Forelimb muscle (tissue), 1 donor: ENCODE data around the gene TFIP11. TPM values are rescaled to one million over a fixed set of nuclear protein-coding genes. Genes with fewer than 3 reads are reported as not detected.
A peak's percentile ranks its signal among the peaks of the same experiment; 100 is the strongest.

Experiments
- DNase-seq: peaks from one replicate; pipeline ENCODE4 v3.0.0-alpha.2; 2013; ENCODE audit warnings: low read depth
- polyA plus RNA-seq: library from polyadenylated mRNA; unstranded; fragments of 120-200 nt; gene quantifications from one replicate; pipeline ENCODE4 v1.2.1, GENCODE V29; 2013; ENCODE audit not compliant: insufficient read length

Gene TFIP11
- polyA plus RNA-seq: 20.4 TPM

DNA sequence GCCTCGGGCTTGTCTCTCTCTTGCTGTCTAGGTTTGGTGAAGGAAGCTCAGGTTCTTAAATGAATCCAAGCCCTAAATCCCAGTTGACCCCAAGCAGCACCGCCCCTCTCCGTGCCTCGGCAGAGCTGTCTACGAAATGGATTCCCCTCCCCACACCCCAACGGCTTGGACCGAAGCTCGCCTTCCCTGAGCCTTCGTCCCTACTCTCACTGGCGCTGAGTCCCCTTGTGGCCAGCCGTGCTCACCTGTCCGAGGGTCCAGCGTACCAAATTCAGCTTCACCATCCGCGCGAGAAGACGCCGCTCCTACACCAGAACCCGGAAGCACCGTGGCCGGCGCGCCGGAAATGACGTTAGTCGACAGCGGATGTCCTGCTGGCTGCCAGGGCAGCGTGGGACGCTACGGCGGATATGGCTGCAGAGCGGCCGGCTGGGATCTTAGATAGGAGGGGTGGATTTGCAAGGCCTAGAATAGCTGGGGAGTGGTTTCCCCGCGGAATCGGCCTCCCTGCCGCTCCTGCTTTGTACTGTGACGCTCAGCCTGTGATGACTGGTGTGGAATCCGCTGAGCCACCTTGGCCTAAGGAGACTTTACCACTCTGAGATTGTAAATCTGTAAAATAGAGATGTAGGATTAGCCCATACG lies at the start of gene TFIP11:
TSS of gene TFIP11 (minus strand) at position 325 of the 645 bp plus-strand sequence. CDS start 2,201 bp downstream, outside the sequence.
- peak; percentile 81 for DNase-seq

DNA sequence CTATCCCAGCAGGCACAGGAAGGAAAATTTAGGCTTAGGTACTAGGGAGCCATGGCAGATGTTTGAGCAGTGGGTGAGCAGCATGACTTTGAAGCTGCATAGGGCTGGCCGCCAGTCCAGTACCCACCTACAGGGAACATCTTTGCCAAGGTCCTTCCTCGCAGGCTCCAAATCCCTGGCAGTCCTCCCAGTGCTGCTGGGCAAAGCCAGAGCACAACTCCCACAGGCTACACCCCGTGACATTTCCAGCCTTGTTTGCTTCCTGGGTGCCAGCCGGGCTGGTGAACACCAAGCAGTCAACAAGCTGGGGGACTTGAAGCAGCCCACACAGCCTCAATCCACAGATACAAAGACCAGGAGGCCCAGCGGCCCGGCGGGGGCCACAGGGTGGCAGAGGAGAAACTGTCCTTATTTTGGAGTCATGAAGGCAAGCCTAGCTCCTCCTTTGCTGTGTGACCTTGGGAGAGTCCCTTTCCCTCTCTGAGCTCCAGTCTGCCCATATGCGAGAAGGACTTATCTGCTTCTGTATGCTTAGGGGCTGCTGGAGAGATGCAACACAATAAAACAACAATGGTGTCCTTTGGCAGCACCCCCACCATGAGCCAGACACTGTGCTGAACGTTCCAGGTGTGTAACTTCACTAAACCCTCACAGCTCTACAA lies 49.6 kb upstream of the TFIP11 start:
- DNase-seq: no peak

DNA sequence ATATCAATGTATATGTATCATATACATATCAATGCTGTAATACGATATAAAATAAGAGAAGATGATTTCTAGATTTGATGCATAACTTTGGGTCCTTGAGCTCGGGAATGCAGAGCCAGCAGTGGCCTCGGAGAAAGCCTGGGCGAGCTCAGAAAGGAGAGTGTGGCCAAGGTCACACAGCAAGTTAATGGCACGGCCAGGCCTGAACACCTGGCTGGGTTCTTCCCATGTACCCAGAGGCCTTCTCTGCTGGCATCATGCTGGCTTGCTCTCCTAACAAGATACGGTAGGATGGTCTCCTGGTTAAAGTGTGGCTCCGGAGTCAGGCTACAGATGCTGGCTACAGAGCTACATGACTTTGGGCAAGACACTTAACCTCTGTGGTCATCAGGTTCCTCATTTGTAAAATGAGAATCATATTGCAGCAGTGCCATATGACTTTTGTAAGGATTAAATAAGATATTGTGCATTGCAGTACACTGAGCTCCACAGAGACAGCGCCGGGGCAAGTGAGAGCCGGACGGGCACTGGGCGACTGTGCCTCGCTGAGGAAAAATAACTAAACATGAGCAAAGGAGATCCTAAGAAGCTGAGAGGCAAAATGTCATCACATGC lies 47.8 kb upstream of the TFIP11 start:
- DNase-seq: no peak

DNA sequence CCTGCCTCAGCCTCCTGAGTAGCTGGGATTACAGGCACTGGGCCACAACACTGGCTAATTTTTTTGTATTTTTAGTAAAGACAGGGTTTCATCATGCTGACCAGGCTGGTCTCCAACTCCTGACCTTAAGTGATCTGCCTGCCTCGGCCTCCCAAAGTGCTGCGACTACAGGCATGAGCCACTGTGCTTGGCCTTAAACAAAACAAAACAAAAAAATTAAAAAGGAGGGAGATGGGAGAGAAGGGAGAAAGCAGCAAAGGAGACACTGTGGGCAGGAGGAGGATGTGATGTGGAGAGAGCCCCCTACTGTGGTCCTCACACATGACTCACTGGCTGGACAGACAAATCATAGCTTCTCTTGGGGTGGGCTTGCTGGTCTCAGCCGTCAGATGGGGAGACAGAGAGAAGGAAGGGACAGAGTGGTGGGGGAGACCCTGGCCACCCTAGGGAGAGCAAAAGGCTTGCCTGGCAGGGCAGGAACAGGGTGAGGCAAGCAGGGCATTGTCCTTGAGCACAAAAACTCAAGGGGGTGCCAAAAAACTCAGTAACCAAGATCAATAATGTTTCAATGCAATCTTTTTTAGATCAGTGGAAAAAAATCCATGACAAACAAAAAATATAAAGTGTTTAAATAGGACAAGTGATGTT lies 46.1 kb upstream of the TFIP11 start:
- DNase-seq: no peak

DNA sequence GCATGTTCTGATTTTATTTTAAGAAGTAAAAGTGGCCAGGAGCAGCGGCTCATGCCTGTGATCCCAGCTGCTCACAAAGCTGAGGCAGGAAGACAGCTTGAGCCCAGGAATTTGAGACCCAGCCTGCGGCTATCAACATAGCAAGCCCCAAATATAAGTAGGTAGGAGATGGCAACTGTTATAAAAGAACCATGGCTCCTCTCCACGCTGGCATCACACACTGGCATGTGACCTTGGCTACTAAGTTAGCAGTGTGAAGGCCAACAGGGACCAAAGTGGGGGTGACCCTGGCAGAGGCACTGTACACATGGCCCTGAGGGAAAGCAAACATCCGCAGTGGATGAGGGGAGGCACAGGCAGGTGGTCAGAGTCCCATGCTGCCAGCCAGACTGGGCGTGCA lies 44.6 kb upstream of the TFIP11 start:
- DNase-seq: no peak

DNA sequence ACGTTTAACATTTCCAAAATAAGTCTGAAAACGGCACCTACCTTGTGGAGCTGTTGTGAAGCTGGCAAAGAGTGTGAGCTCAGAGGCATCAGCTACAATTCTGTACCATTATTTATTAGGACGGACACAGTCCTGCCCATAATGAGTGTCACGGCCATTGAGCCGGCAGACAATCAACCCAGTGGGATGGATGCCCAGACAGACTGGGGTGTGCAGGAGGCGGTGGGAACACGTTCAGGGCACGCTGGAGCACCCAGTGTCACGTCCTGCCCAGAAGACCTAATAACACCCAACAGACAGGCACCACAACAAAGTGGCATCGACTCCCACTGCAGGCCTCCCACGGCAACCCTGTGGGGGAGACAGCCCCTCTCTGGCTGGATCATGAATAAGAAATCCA lies 43.2 kb upstream of the TFIP11 start:
- no peak for DNase-seq

DNA sequence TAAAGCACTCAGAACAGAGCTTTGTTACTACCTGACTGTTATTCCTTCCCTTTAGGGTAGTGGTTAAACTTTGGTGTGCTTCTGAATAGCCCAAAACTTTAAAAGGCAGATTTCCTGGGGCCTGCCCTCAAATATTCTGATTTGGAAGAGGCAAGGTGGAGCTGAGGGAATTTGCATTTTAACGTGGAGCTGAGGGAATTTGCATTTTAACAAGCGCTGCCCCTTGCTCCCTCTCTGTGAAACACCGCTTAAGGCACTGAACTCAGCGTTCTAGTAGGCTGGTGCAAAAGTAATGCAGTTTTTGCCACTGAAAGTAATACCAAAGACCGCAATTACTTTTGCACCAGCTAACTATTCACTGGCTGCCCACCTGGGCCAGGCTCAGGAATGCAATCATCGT lies 42.7 kb upstream of the TFIP11 start:
- no peak for DNase-seq

DNA sequence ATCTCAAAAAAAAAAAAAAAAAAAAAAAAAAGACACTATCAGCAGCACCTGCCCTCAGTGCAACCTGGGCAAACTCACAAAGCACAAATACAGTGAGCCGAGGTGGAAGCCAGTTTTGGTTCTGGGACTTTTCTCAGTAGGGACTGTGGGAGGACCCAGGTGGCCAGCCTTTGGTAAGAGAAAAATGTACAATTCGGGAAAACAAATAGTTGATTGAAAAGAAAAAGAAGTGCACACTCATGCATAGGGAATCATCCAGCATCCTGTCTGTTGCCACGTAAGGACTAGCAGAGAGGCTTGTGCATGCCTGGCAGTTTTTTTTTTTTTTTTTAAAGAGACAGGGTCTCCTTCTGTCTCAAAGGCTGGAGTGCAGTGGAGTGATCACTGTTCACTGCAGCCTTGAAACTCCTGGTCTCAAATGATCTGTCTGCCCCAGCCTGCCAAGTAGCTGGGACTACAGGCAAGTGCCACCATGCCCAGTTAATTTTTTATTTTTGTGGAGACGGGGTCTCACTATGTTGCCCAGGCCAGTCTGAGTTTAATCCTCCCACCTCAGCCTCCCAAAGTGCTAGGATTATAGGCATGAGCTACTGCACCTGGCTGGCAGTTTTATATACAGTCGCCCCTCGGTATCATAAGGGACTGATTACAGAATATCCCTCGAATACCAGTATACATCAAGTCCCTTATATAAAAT lies 40.9 kb upstream of the TFIP11 start:
- DNase-seq: no peak

DNA sequence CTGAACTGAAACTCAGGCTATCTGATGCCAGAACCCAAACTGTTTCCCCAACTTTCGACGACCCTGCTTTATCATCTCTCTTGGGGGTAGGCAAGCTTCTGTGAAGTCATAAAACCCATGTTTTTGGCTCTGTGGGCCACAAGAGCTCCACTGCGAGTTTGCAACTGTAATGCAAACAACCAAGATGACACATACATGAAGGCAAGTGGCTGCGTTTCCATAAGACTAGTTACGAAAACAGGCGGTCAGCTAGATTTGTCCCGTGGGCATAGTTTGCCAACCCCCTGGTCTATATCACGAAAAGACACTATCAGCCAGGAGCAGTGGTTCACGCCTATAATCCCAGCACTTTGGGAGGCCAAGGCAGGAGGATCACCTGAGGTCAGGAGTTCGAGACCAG lies 40.2 kb upstream of the TFIP11 start:
- DNase-seq: no peak

DNA sequence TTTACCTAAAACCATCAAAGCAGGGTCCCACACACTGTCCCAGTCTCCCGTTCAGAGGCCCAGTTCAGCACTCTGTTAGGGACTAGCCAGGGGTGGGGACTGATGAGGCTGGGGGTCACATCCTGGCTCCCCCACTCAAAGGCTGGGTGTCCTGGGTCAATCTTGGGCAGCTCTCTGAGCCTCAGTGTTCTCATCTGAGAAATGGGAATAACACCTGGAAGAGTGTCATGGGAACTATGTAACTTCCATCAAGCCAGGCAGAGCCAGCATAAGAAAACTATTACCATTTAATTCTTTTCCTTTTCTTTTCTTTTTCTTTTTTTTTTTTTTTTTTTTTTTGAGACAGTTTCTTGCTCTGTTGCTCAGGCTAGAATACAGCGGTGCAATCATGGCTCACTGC lies 39.3 kb upstream of the TFIP11 start:
- no peak for DNase-seq

DNA sequence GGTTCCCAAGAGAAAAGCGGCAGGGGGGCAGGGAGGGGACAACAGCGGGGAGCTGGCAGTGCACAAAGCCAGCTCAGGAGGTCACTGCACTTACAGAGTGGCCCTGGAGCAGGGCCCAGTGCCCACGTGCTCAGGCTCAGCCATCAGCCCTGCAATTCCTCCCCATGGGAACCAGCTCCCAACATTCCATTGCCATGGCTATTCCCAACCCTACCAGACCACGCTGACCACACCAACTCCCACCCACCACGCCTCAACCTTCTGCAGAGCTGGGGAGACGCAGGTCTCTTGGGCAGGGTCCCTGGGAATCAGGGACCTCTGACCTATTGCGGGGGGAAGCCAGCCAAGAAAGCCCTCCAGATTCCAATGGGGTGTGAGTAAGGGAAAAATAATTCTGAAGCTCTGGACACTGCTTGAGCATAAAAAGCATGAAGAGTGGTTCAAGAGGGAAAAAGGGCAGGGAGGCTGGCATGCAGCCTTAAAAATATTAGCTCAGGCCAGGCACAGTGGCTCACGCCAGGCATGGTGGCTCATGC lies 38.3 kb upstream of the TFIP11 start:
- DNase-seq: no peak

DNA sequence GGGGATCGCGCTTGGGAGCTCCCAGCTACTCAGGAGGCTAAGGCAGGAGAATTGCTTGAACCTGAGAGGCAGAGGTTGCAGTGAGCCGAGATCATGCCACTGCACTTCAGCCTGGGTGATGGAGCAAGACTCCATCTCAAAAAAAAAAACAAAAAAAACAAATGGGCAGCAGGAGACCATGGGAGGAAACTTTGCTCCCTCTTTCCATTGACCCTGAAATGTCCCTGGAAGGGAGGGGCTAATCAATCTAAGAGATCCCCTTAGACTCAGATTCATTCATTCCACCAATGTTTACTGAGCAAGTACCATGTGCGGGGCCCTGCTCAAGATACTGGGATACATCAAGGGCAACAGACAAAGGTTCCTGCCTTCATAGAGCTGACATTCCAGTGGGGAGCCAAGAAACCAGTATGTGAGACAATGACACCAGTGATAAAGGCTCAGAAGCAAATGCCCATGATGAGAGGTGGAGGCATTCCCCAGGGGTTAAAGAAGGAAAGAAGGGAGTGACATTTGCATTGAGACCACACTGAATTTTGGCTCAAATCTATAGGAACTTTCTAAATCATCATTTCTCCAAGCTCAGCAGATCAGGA lies 37.7 kb upstream of the TFIP11 start:
- DNase-seq: no peak

DNA sequence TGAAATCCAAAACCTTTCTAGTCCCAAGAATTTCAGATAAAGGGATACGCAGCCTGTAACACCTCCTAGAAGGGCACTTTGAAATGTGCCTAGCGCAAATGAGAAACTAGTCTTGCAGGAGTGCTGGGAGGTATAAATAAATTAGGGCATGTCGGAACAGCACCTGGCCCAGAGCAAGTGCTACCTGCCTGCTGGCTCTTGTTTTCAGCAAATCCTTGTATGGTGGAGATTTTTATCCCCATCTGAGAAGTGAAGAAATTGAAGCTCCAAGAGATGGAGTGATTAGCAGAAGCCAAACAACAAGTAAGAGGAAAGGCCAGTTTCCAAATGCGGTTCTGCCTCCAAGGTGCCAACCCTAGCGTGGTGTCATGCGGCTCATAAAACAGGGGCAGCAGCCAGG lies 36.7 kb upstream of the TFIP11 start:
- no peak for DNase-seq

DNA sequence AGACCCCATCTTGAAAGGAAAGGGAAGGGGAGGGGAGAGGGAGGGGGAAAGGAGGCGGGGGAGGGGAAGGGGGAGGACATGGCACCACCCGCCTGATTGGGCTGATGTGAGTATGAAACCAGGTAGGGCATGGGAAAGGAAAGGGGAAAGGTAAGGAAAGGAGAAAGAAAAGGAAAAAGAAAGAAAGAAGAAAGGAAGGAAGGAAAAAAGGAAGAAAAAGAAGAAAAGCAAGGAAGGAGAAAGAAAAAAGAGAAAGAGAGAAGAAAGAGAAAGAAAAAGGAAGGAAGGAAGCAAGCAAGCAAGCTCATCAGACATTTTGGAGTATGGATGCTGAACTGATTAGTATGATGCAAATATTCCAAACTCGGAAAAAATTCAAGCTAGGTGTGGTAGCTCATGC lies 36.0 kb upstream of the TFIP11 start:
- DNase-seq: no peak

DNA sequence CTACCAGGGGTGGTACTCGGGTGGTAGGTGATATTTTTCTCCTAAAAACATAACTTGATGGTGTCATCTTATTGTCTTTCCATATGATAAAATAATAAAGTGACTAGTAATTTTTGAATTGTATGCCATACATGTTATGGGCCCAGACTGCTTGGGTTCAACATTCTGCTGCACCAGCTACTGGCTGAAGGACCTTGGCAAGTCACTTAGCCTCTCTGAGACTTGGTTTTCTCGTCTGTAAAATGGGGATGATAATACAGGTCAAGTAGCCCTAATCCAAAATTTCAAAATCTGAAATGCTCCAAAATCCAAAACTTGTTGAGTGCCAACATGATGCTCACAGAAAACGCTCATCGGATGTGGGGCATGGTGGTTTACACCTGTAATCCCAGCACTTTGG lies 35.6 kb upstream of the TFIP11 start:
- no peak for DNase-seq

DNA sequence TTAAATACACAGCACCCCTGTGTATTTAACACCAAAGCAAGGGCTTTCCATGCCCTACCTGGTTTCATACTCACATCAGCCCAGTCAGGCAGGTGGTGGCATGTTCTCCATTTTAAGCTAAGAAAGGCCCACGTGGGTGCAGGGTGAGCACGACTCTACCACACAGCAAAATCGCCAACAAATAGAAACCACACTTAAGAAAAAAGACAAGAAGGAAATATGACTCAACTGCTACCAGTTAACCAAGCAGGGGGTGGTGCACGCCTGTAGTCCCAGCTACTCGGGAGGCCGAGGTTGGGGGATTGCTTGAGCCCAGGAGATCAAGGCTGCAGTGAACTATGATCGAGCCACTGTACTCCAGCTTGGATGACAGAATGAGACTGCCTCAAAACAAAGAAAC lies 35.2 kb upstream of the TFIP11 start:
- no peak for DNase-seq

DNA sequence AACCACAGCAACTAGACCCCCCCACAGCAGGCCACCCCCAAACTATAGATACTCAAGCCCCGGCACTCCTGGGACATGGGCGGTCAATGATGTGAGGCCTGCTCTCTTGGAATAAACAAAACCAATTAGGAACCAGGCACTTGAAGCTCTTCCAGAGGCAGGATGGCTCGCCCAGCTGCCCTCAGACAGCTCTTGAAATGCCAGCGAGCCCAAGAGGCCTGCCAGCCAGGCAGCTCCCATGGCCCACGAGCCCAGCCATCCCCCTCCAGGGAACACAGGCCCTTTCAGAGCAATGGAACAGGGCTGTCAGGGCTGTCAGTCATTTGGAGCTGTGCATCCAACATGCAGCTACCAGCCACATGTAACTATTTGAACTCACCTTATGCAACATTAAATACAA lies 34.0 kb upstream of the TFIP11 start:
- no peak for DNase-seq

DNA sequence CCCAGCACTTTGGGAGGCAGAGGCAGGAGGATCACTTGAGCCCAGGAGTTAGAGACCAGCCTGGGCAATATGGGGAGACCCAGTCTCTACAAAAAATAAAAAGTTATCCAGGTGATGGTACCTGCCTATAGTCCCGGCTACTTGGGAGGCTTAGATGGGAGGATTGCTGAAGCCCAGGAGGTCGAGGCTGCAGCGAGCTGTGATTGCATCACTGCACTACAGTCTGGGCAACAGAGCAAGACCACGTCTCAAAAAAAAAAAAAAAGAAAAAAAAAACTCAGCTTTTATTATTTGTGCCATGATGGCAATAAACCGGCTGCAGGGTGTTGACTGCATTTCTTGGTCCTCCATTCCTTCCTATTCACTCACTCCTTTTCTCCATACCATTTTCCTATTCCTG lies 33.6 kb upstream of the TFIP11 start:
- DNase-seq: no peak

DNA sequence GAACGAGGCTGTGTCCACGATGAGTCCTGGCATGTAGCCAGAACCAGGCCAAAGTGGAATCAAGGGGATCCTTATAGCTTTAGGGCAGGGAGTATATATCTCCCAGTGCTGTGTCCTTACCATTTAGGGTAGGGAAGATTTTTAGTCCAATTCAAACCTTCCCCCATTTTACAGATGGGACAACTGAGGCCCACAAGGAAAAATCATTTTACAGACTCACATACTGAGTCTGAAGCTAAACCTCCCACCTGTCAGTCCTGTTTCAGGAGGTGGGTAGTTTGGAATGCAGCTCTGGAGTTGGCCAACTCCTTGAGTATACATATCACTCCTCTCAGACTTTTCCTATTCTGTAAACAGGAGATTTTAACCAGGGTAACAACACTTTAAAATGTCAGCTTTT lies 33.1 kb upstream of the TFIP11 start:
- no peak for DNase-seq

DNA sequence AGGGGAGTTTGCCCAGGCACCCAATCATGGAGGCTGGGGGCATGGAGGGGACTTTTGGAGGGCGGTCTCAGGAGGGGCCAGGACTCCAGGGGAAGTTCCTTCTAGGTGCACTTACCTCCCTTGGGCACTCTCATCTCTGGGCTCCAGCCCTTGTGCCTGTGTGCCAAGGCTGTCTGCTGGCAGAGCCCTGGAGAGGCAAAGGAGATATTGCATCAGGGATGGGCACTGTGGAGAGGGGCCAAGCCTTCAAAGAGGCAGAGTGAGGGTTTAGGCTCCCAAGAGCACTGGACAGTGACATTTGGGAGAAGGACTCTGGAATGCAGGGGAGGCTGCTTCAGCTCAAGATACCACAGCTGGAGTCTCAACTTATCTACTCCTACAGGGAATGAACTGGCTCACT lies 32.2 kb upstream of the TFIP11 start:
- DNase-seq: no peak

DNA sequence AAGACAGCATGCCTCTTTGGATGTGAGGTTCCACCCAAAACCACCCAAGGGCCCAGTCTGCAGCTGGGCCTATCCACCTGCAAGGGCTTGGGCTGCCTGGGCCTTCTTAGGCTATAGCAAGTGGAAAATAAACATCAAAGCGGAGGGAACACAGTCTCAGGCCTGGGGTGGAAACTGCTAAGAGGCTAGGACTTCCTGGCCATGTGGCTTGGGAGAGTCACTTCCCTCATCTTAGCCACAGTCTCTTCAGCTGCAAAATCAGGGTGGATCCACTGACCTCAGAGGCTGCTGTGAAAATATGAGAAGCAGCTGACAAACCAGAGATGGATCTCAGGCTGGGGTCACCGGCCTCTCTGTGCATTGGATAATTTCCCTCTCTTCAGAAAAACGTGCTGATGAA lies 30.6 kb upstream of the TFIP11 start:
- DNase-seq: no peak
